Right kidney (tissue), 1 donor: ENCODE results near the gene TEAD1.

ENCODE experiments used
- DNase-seq: peaks from one replicate; pipeline ENCODE4 v3.0.0-alpha.2; 2016

The TEAD1 gene

DNA sequence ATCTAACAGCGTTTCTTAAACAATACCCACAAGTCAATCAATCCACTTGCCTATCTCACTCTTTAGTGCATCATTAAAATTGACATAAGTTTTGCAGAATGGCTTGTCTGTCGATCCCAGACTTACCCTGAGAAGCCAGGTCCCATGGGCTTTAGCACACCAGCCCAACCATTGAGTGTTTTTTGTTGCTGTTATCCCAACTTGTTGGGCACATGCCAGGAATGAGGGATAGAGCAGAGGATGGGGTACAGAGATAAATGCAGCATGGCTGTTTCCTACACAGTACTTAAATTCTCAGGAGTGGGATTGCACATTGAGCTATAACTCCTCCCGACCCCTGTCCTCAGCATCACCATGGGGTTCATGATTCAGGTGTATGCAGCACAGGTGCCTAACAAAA, 270.7 kb downstream of the TEAD1 start:
- DNase-seq = no peak

DNA sequence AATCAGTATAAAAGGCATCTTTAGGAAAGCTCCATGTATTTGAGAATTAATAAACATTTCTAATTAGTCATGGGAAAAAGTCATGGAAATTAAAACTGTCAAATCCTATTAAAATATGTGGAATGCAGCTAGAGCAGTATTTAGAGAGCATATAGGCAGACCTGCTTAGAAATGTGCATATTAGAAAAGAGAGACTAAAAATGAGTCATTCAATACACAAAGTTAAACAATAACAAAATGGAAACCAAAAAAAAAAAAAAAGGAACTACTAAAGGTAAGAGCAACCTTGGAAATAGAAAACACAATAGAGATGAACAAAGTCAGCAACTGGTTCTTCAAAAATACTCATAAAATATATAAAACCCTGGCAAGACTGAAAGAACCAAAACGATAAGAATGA, 275.2 kb downstream of the TEAD1 start:
- DNase-seq = no peak

DNA sequence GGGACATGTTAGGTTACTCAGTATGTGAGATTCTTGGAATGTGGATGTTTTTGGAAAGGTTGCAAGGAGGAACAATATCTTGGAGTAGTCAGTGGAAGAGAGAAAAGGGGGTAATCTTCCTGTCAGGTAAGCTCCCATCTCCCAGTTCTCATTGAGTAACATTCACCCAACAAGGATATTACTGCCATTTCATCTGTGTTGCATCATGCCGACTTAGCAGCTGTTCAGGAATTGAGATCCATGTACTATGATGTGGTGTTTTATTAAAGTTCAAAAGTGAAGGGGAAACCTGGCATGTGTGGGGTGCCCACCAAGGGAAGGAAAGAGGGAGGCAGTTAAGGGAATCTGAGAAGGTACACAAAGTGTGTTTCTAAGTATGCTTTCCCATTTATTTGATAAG, 276.4 kb downstream of the TEAD1 start:
- no peak for DNase-seq

DNA sequence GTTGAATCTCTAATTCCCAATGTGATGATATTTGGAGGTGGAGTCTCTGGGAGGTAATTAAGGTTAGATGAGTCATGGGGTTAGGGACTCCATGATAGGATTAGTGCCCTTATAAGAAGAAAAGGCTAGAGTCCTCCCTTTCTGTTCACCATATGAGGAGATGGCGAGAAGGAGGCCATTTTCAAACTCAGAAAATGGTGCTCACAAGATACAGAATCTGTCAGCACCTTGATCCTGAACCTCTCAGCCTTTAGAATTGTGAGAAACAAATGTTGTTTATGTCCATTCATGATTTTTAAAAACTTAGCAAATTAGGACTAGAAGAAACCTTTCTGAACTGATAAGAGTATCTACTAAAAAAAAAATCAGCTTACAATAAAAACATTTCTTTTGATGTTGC, 277.2 kb downstream of the TEAD1 start:
- DNase-seq = no peak

GRCh38 chr11:12952094-12952493, 277.9 kb downstream of the TEAD1 start:
- DNase-seq = no peak

DNA sequence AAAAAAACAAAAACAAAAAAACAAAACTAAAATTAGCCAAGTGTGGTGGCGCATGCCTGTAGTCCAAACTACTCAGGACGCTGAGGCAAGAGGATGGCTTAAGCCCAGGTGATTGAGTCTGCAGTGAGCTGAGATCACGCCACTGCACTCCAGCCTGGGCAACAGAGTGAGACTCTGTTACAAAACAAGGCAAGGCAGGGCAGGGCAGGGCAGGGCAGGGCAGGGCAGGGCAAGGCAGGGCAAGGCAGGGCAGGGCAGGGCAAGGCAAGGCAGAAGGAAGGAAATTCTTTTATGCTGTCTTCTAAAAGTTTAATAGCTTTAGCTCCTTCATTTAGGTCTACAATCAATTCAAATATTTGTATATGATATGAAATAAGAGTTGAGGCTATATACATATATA, 284.8 kb downstream of the TEAD1 start:
- DNase-seq = no peak

DNA sequence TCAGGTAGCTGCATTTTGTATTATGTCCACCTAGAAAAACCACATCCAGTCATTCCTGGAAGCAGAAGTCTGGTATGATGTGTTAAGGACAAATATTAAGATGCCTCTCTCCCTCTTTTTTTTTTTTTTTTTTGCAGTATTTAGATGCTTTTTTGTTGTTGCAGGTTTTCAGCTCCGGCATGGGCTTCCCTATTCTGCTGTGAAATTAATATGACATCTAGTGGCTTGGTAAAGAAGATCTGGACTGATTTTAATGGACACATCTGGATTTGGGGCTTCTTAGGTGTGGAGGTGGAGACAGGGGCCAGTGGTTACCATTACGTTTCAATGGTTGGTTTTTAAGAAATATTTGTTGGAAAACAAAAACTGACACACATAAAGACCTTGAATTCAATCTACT, 287.4 kb downstream of the TEAD1 start:
- no peak for DNase-seq

DNA sequence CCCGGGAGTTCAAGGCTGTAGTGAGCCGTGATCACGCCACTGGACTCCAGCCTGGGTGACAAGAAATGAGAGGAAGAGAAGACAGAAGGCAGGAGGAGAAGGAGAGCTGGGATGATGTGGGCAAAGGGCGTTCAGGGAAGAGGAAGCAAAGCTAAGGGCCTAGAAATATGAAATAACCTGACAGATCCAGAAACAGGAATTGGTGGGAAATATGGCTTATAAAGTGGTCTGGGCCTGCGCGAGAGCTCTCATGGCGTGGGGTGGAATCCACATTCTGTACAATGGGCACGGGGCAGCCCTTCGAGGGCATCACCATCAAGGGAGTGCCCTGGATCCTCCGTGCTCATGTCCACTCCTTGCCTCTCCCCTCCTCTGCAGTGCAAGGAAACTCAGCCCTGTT, 288.1 kb downstream of the TEAD1 start:
- DNase-seq = no peak

DNA sequence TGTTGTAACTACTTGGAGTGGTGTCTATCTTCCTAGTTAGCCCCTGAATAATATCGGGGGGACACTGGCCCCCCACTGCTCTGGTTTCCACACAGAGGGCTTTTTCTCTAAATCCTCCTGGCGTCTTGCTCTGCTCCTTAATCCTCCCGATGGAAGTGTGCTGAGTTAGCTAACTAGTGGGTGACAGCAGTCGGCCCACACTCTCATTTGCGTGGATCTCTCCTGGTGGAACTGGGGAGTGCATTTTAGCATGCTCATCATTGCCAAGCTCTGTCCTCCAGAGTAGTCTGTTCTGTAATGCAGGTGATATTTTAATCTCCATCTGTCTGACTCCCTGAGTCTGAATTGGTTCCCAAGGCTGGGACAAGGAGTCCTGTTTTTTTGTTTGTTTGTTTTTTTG, 288.8 kb downstream of the TEAD1 start:
- DNase-seq = no peak

DNA sequence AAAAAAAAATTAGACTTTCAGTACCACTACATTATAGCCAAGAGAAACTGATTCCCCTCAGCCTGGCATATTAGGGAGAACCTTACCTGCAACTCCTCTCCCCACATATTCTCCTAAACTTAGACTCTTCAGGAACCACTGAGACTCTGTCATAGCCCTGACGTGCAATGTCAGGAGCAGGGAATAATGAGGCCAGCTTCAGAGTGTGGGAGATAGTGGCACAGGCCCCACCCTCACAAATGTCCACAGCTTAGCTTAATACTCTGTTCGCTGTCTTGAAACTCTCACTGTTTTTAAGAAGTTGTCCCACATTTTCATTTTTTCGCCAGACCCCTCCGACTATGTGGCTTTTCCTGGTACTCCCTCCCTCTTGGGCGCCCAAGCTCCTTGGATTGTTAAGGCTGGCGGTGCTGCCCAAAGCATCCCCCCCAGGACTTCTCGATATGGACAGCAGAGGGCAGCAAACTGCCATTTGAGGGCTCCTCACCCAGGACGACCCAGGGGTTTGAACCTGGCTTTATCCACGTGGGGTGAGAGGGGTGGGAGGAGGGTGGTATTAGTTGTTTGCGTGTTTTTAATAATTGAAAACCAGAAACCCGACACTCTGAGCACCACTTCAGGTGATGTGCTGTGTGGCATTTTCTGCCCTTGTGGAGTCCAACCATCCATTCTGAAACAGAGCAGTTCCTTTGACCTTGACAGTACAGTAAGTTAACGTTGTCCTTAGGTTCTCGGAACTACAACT, 289.7 kb downstream of the TEAD1 start:
- DNase-seq = peak; percentile 69

DNA sequence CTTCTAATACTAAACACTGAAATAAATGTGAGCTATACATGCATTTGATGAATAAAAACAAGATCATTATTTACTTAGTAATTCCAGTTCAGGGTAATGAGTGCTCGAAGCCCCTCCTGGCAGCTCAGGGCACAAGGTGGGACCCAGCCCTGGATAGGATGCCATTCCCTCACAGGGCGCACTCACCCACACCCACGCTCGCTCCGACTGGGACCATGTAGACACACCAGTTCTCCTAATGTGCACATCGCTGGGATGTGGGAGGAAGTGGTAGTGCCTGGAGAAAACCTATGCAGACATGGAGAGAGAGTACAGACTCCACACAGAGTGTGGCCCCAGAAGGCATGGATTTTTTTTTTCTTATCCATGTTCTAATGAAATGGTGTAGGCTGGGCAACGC, 290.4 kb downstream of the TEAD1 start:
- DNase-seq = no peak

DNA sequence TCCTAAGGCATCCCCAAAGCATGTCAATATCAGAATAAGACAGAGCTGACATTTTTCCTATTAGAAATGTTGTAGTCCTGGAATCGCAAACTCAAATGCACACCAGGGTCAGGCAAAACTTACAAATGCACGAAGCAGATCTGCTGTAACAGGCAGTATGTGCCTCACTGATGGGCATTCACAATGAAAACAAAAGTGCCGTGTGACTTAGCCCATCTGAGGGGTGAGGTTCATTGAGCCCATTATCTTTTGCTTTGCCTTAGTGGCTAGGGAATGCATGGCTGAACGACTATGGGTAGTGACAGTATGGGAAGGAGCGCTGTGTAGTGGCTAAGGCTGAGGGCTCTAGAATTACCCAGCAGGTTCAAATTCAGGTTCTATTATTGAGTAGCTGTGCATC, 291.8 kb downstream of the TEAD1 start:
- DNase-seq = no peak

- DNase-seq = no peak
These were observed 293.9 kb downstream of the TEAD1 start for GRCh38 chr11:12968101-12968500.

- DNase-seq = peak; percentile 71
These were observed 294.6 kb downstream of the TEAD1 start for GRCh38 chr11:12968826-12969225.

- no peak for DNase-seq
These were observed 297.7 kb downstream of the TEAD1 start for GRCh38 chr11:12971955-12972354.

- peak; percentile 33 for DNase-seq
These were observed 299.4 kb downstream of the TEAD1 start for GRCh38 chr11:12973528-12974181.

DNA sequence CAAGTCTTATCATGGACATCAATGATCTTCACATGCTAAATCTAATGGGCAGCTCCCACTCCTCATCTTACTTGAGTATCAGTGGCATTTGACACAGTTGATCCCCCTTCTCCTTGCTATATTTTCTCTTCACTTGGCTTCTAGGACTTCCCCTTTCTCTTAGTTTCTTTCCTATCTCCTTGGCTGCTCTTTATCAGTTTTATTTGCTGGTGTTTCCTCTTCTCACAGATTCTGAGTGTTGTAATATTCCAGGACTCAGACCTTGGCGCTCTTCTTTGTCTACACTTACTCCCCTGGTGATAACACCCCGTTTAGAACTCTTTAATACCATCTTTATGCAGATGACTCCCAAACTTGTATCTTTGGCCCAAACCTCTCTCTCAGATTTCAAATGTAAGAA, 301.0 kb downstream of the TEAD1 start:
- DNase-seq = no peak

DNA sequence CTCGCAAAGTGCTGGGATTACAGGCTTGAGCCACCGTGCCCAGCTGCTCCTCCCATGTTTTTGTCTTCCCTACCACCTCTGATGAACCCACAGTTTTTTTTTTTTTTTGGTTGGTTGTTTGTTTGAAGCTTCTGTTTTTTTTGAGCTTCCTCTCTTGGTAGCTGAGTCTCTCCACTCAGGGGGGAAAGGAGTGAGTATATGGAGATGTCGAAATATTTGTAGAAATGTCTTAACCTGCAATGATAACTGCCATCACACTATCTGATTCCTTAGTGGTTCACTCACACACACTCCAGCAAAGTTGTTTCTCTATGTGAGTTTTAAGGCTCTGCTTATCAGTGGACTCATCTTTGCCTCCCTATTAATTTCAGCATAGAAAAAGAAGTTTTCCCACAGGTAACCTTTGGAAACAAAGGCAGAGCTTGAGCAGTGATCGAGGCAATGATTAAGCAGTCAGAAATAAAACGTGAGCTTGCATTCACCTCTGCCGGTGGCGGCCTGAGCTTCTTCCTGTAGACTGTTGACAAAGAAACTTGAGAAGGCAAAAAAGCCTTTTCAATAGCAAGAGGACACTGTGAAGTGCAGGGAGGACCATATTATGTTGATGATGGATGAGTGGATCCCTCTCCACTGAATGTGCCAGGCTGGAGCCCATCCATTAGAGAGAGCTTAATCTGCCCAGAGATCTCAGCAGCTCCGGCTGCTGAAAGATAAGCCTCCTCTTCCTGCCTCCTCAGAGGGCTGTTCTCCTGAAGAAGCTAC, 305.9 kb downstream of the TEAD1 start:
- peak; percentile 47 for DNase-seq

- DNase-seq = no peak
These were observed 307.7 kb downstream of the TEAD1 start for GRCh38 chr11:12981676-12982522.

DNA sequence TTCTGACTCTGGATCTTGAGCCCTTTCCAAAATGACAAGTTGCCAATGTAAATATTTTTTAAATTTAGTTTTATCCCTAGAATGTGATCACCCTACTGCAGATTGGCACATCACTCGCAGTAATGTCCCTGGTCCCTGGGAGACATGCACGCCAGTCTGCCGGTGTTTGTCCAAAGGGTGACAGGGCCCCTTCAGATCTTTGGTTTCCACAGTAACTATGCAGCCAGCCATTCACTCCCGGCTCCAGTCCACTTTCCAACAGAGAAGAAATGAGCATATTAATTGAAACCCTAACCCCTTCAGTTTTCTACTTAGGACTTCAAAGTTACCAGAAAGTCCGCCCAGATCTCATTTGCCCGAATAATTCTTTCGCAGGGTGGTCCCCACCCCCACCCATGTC, 309.1 kb downstream of the TEAD1 start:
- peak; percentile 36 for DNase-seq

DNA sequence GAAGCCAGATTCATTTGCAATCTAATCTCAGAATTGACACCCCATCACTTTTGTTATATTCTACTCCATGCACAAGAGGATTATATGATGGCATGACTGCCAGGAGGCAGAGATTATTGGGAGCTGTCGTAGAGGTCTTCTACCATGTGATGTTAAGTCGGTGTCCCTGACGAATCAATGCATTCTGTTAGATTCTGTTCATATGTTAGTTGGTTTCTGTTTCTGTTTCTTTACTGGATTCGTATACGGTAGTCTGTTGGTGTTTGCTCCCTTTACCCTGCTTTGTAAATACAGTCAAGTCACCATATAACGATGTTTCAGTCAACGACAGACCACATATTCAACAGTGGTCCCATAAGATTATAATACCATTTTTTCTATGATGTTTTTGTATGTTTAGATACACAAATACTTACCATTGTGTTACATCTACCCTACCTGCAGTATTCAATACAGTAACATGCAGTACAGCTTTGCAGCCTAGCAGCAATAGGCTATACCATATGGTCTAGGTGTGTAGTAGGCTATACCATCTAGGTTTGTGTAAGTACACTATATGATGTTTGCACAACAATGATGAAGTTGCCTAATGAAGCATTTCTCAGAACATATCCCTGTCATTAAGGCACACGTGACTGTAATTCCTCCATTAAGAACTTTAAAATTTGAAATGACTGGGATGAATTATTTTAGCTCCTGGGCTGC, 312.1 kb downstream of the TEAD1 start:
- no peak for DNase-seq
